ENCODE measurements around the gene COPZ2. TPM values are rescaled to one million over a fixed set of nuclear protein-coding genes. Genes with fewer than 3 reads are reported as not detected.
"Not testable (repeated sequence)": the region's sequence is repeated elsewhere in the genome, so short reads cannot be mapped to it uniquely, and the experiment has no call there.

The COPZ2 gene
- total RNA-seq: 10 to 100 TPM; 18.1 to 18.5 TPM

GRCh38 chr17:48037036-48037837 lies at the start of gene COPZ2:
TSS of gene COPZ2 (minus strand) at chr17:48037797. CDS start at chr17:48037777, 20 bp downstream.
- WGBS: under 1% methylated on average over 61 of the region's 73 CpGs
- Histone ChIP-seq H3K4me1 (replicated peaks) (no peaks in the 10 kb centered on the region), H3K36me3 (no peaks in the 10 kb centered on the region), H3K9me3 (no peaks in the 10 kb centered on the region), H3K4me3 (peak within 1 kb of the TSS; percentile 48 to 55), H3K27ac (peak within 1 kb of the TSS; percentile 64 to 67), H3K27me3 (replicated peaks; ENCODE audit: insufficient read depth) (no peaks in the 10 kb centered on the region)
- DNase-seq (ENCODE audit: low spot score): peak; percentile 37
- intact Hi-C loops (cut with DNase I): no loop called here
- peak; percentile 5 for TF ChIP-seq POLR2AphosphoS5 (IDR thresholded peaks at IDR 0.05)
- peak; percentile 14 for TF ChIP-seq POLR2A (IDR thresholded peaks at IDR 0.05)
- peak in 1 of 4 experiments; percentile 64 for TF ChIP-seq CTCF (IDR thresholded peaks at IDR 0.05)

GRCh38 chr17:48084932-48085331 lies 47.3 kb upstream of the COPZ2 start:
- Histone ChIP-seq H3K27ac (no peak overlapping the region), H3K9me3 (no peaks in the 10 kb centered on the region), H3K36me3 (no peaks in the 10 kb centered on the region), H3K4me1 (replicated peaks) (no peaks in the 10 kb centered on the region), H3K4me3 (no peak overlapping the region), H3K27me3 (replicated peaks; ENCODE audit: insufficient read depth) (no peaks in the 10 kb centered on the region)
- WGBS: 36% methylated on average over 2 of the region's 2 CpGs
- no peak for TF ChIP-seq CTCF (IDR thresholded peaks at IDR 0.05)
- TF ChIP-seq POLR2A (IDR thresholded peaks at IDR 0.05): no peak
- TF ChIP-seq POLR2AphosphoS5 (IDR thresholded peaks at IDR 0.05): no peak
- DNase-seq (ENCODE audit: low spot score): no peak
- intact Hi-C loops (cut with DNase I): no loop called here

- no peak overlapping the region for H3K27ac ChIP-seq
- no peaks in the 10 kb centered on the region for H3K36me3 ChIP-seq
- DNase-seq (ENCODE audit: low spot score): no peak
- 78% methylated on average over 5 of the region's 5 CpGs for WGBS
- TF ChIP-seq POLR2AphosphoS5 (IDR thresholded peaks at IDR 0.05): no peak
- no peak for TF ChIP-seq CTCF (IDR thresholded peaks at IDR 0.05)
- TF ChIP-seq POLR2A (IDR thresholded peaks at IDR 0.05): no peak
- H3K4me3 ChIP-seq: no peak overlapping the region
- H3K27me3 ChIP-seq (replicated peaks; ENCODE audit: insufficient read depth): no peaks in the 10 kb centered on the region
- no peaks in the 10 kb centered on the region for H3K9me3 ChIP-seq
- intact Hi-C loops (cut with DNase I): no loop called here
- no peaks in the 10 kb centered on the region for H3K4me1 ChIP-seq (replicated peaks)
These were observed 44.3 kb upstream of the COPZ2 start for GRCh38 chr17:48081858-48082257.

- intact Hi-C loops (cut with DNase I): loop anchor here (5.0 kb wide), 1 partner anchor 55 kb away; no protein-coding TSS in a partner anchor
- WGBS: 89% methylated on average over 10 of the region's 10 CpGs
- not testable (repeated sequence) for H3K9me3 ChIP-seq; H3K4me3 ChIP-seq; H3K27me3 ChIP-seq (replicated peaks; ENCODE audit: insufficient read depth); H3K36me3 ChIP-seq; H3K4me1 ChIP-seq (replicated peaks); H3K27ac ChIP-seq; DNase-seq (ENCODE audit: low spot score)
These were observed 39.6 kb upstream of the COPZ2 start for GRCh38 chr17:48077152-48077551.

- no peaks in the 10 kb centered on the region for H3K27me3 ChIP-seq (replicated peaks; ENCODE audit: insufficient read depth)
- TF ChIP-seq CTCF (IDR thresholded peaks at IDR 0.05) (peak; percentile 37 to 94 (median 88)), POLR2A (IDR thresholded peaks at IDR 0.05) (no peak), POLR2AphosphoS5 (IDR thresholded peaks at IDR 0.05) (peak; percentile 81)
- no peak overlapping the region for H3K4me3 ChIP-seq
- peaks cover 0 to 2% of the 10 kb centered on the region in 2 donors for H3K36me3 ChIP-seq
- WGBS: 62% methylated on average over 7 of the region's 7 CpGs
- DNase-seq (ENCODE audit: low spot score): peak; percentile 79
- H3K27ac ChIP-seq: no peak overlapping the region
- intact Hi-C loops (cut with DNase I): loop anchor here (1.0 to 5.0 kb wide), 2 partner anchors 48 to 58 kb away; no protein-coding TSS in a partner anchor
- no peaks in the 10 kb centered on the region for H3K4me1 ChIP-seq (replicated peaks)
- no peaks in the 10 kb centered on the region for H3K9me3 ChIP-seq
These were observed 36.9 kb upstream of the COPZ2 start for GRCh38 chr17:48074322-48075081.

- H3K36me3 ChIP-seq: not testable (repeated sequence)
- 98% methylated on average over 5 of the region's 5 CpGs for WGBS
- intact Hi-C loops (cut with DNase I): loop anchor here (1.0 kb wide), 1 partner anchor 47 kb away; no protein-coding TSS in a partner anchor
These were observed 36.0 kb upstream of the COPZ2 start for GRCh38 chr17:48073566-48074094.

GRCh38 chr17:48072811-48073210 lies 35.2 kb upstream of the COPZ2 start:
- H3K4me1 ChIP-seq (replicated peaks); DNase-seq (ENCODE audit: low spot score); intact Hi-C loops (cut with DNase I); H3K9me3 ChIP-seq; H3K36me3 ChIP-seq; H3K27ac ChIP-seq; H3K4me3 ChIP-seq; H3K27me3 ChIP-seq (replicated peaks; ENCODE audit: insufficient read depth): not testable (repeated sequence)
- 94% methylated on average over 9 of the region's 9 CpGs for WGBS

More at GRCh38 chr17:48073566-48074094, 36.0 kb upstream of the COPZ2 start:
- not testable (repeated sequence) for H3K27ac ChIP-seq; H3K4me1 ChIP-seq (replicated peaks); H3K27me3 ChIP-seq (replicated peaks; ENCODE audit: insufficient read depth); H3K4me3 ChIP-seq; DNase-seq (ENCODE audit: low spot score); H3K9me3 ChIP-seq
